Calu3 (cell line): ENCODE results near the gene GET4. TPM values are rescaled to one million over a fixed set of nuclear protein-coding genes. Genes with fewer than 3 reads are reported as not detected.

Experiments
- BruUV-seq: library from RNA; stranded (reverse); fragments of 400-500 nt; replicated peaks from 2 replicates; lab custom pipeline; 2021; lab: Mats Ljungman, UMichigan
- CTCF ChIA-PET: fragments of 300-600 bp; sonication (Branson Sonifier 250); formaldehyde crosslinking; loops from one replicate; lab custom pipeline; 2022; ENCODE audit warnings: antibody characterized with exemption; lab: Charles Lee
- DNase-seq: peaks from one replicate; pipeline ENCODE4 v3.0.0; 2022
- H3K27ac Mint-ChIP-seq: one replicate; pipeline ENCODE4 v1.8.0; 2022; ENCODE audit warnings: mixed read lengths; ENCODE audit not compliant: unreplicated experiment
- H3K27me3 Mint-ChIP-seq: one replicate; pipeline ENCODE4 v1.8.0; 2022; ENCODE audit warnings: mixed read lengths; ENCODE audit not compliant: unreplicated experiment
- H3K36me3 Mint-ChIP-seq: one replicate; pipeline ENCODE4 v1.8.0; 2022; ENCODE audit warnings: mild to moderate bottlenecking, moderate library complexity, mixed read lengths; ENCODE audit not compliant: insufficient read depth, unreplicated experiment
- H3K4me1 Mint-ChIP-seq: one replicate; pipeline ENCODE4 v1.8.0; 2022; ENCODE audit warnings: mild to moderate bottlenecking, low read depth, mixed read lengths; ENCODE audit not compliant: unreplicated experiment
- H3K4me3 Mint-ChIP-seq: one replicate; pipeline ENCODE4 v1.8.0; 2022; ENCODE audit warnings: mild to moderate bottlenecking, low read depth, moderate library complexity, mixed read lengths; ENCODE audit not compliant: unreplicated experiment
- H3K9me3 Mint-ChIP-seq: one replicate; pipeline ENCODE4 v1.8.0; 2022; ENCODE audit warnings: low read depth, mixed read lengths; ENCODE audit not compliant: unreplicated experiment
- intact Hi-C: fragments of 100-400 bp; cut with micrococcal nuclease; formaldehyde crosslinking; loops from one replicate; pipeline ENCODE4 v1.10.0; 2022; ENCODE audit not compliant: unreplicated experiment
- total RNA-seq: library from RNA; stranded (reverse); gene quantifications from 2 replicates; pipeline ENCODE4 v1.2.3, GENCODE V29; 2022
- TF ChIP-seq, protein P1 (sequence below): fragments of 200-600 bp; IDR thresholded peaks from one replicate; pipeline ENCODE4 v1.8.0; 2022; ENCODE audit warnings: antibody characterized with exemption; ENCODE audit not compliant: unreplicated experiment

The GET4 gene
- total RNA-seq, 1 experiment from 2014 or later: 145 TPM

DNA sequence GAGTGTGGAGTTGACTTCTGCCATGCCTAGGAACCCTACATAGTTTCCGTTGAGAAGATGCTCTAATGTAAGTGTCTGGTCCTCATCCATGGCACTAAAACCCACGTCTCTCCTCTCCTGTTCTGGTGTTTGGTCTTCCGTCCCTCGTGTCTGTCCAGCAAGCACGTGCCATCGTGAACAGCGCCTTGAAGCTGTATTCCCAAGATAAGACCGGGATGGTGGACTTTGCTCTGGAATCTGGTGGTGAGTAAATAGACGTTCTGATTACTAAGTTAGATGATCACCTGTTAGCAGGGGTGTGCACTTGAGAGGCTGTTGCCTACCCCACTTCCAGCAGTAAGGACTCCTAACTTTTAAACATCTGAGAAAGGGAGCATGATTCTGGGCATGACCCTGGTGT is 15.1 kb upstream of the GET4 start:
- no TSS peak for BruUV-seq
- H3K27ac Mint-ChIP-seq: no peak overlapping the region
- peaks cover 11% of the 10 kb centered on the region for H3K4me1 Mint-ChIP-seq
- no peak for DNase-seq
- no peak overlapping the region for H3K4me3 Mint-ChIP-seq
- H3K36me3 Mint-ChIP-seq: peaks cover 68% of the 10 kb centered on the region
- intact Hi-C loops: no loop called here
- no peaks in the 10 kb centered on the region for H3K9me3 Mint-ChIP-seq
- TF ChIP-seq, protein P1, sequence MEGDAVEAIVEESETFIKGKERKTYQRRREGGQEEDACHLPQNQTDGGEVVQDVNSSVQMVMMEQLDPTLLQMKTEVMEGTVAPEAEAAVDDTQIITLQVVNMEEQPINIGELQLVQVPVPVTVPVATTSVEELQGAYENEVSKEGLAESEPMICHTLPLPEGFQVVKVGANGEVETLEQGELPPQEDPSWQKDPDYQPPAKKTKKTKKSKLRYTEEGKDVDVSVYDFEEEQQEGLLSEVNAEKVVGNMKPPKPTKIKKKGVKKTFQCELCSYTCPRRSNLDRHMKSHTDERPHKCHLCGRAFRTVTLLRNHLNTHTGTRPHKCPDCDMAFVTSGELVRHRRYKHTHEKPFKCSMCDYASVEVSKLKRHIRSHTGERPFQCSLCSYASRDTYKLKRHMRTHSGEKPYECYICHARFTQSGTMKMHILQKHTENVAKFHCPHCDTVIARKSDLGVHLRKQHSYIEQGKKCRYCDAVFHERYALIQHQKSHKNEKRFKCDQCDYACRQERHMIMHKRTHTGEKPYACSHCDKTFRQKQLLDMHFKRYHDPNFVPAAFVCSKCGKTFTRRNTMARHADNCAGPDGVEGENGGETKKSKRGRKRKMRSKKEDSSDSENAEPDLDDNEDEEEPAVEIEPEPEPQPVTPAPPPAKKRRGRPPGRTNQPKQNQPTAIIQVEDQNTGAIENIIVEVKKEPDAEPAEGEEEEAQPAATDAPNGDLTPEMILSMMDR: no peak
- CTCF ChIA-PET: no interaction called here
- H3K27me3 Mint-ChIP-seq: no peaks in the 10 kb centered on the region

DNA sequence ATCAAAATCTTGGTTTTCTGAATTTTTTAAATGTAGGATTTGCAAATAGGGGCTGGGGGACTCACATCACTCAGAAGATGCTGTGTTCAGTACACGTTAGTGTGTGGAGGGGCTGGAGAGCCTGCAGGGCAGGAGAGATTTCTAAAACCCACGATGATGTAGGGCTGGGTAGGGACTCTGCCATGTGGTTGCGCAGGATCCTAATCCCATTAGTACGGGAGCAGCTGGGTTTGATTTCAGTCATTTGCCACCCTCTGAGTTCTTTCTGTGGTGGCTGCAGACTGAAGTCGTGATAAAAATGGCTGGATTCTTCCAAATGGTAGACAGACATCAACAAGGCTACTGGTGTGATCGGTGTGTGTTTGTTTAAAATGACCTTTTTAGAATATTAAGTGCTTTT is 14.2 kb upstream of the GET4 start:
- Mint-ChIP-seq H3K27ac (no peak overlapping the region), H3K36me3 (peaks cover 68% of the 10 kb centered on the region), H3K4me3 (no peak overlapping the region), H3K27me3 (no peaks in the 10 kb centered on the region), H3K9me3 (no peaks in the 10 kb centered on the region), H3K4me1 (peaks cover 8% of the 10 kb centered on the region)
- TF ChIP-seq, protein P1: no peak
- intact Hi-C loops: no loop called here
- no TSS peak for BruUV-seq
- DNase-seq: no peak
- CTCF ChIA-PET: interaction anchor here (0.6 kb wide), 1 partner anchor 56 kb away, joined by 4 read pairs; no protein-coding TSS in a partner anchor

DNA sequence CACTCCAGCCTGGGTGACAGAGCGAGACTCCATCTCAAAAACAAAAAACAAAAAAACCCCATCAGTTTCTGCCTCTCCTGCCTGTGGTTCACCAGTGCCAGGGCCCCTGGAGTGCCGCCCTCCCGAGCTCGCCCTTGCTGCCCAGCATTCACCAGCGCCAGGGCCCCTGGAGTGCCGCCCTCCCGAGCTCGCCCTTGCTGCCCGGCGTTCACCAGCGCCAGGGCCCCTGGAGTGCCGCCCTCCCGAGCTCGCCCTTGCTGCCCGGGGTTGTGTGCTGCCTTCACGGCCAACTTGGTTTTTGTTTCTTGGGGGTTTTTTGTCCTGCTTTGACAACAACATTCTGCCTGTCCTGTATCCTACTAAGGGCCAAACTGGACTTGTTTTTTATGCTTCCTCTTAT is 13.2 kb upstream of the GET4 start:
- CTCF ChIA-PET: interaction anchor here (1.0 kb wide), 1 partner anchor 10 kb away, joined by 3 read pairs; no protein-coding TSS in a partner anchor
- H3K36me3 Mint-ChIP-seq: peaks cover 73% of the 10 kb centered on the region
- no peak overlapping the region for H3K27ac Mint-ChIP-seq
- H3K27me3 Mint-ChIP-seq: no peaks in the 10 kb centered on the region
- intact Hi-C loops: no loop called here
- H3K4me3 Mint-ChIP-seq: no peak overlapping the region
- peaks cover 8% of the 10 kb centered on the region for H3K4me1 Mint-ChIP-seq
- BruUV-seq: no TSS peak
- no peaks in the 10 kb centered on the region for H3K9me3 Mint-ChIP-seq
- no peak for DNase-seq
- TF ChIP-seq, protein P1: no peak

DNA sequence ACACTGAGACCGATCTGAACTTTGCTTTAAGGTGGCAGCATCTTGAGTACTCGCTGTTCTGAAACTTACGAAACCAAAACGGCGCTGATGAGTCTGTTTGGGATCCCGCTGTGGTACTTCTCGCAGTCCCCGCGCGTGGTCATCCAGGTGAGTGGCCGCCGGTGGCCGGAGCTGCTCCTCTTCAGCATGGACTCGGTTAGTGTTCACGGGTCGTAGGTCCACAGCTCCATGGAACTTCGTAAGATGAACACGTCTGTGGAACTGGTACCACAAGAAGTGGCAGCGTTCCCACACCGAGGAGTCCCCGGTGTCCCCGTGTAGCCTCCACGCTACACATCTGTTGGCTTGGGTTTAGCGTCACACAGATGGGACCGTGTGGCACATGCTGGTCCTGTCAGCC is 10.4 kb upstream of the GET4 start:
- Mint-ChIP-seq H3K36me3 (peaks cover 73% of the 10 kb centered on the region), H3K27ac (no peak overlapping the region), H3K4me3 (no peak overlapping the region), H3K9me3 (no peaks in the 10 kb centered on the region), H3K27me3 (no peaks in the 10 kb centered on the region), H3K4me1 (peaks cover 7% of the 10 kb centered on the region)
- BruUV-seq: no TSS peak
- CTCF ChIA-PET: no interaction called here
- intact Hi-C loops: no loop called here
- TF ChIP-seq, protein P1: no peak
- DNase-seq: no peak
